HG03196 (cell line): ENCODE measurements around the gene TEF.
"Not testable (repeated sequence)": the region's sequence is repeated elsewhere in the genome, so short reads cannot be mapped to it uniquely, and the experiment has no call there.

ENCODE experiments used
- ATAC-seq: cut with Tn5 transposase; IDR thresholded peaks from one replicate; pipeline ENCODE4 v1.9.1; 2021; ENCODE audit not compliant: unreplicated experiment

Gene TEF

GRCh38 chr22:41380993-41381328, 781 bp upstream of the TEF start:
- ATAC-seq = peak; percentile 21

GRCh38 chr22:41382098-41382578, 396 bp downstream of the TEF start:
- peak; percentile 30 for ATAC-seq

- no peak for ATAC-seq
Measured at GRCh38 chr22:41382610-41383009, 868 bp downstream of the TEF start.

GRCh38 chr22:41383085-41383484, 1.3 kb downstream of the TEF start:
- ATAC-seq = no peak

- no peak for ATAC-seq
Measured at GRCh38 chr22:41384128-41384527, 2.4 kb downstream of the TEF start.

- ATAC-seq = no peak
Measured at GRCh38 chr22:41387341-41387740, 5.6 kb downstream of the TEF start.

- ATAC-seq = no peak
Measured at GRCh38 chr22:41394012-41394356, 12.2 kb downstream of the TEF start.

- no peak for ATAC-seq
Measured at GRCh38 chr22:41395531-41396240, 13.9 kb downstream of the TEF start.

GRCh38 chr22:41397143-41397811, 15.5 kb downstream of the TEF start:
- no peak for ATAC-seq

- no peak for ATAC-seq
Measured at GRCh38 chr22:41398921-41399320, 17.2 kb downstream of the TEF start.

- ATAC-seq = no peak
Measured at GRCh38 chr22:41401781-41402648, 20.3 kb downstream of the TEF start.

GRCh38 chr22:41402851-41403250, 21.1 kb downstream of the TEF start:
- not testable (repeated sequence) for ATAC-seq

- no peak for ATAC-seq
Measured at GRCh38 chr22:41403532-41404318, 22.0 kb downstream of the TEF start.

GRCh38 chr22:41405588-41405987, 23.8 kb downstream of the TEF start:
- no peak for ATAC-seq

GRCh38 chr22:41406410-41406809, 24.7 kb downstream of the TEF start:
- ATAC-seq = no peak

GRCh38 chr22:41407433-41407832, 25.7 kb downstream of the TEF start:
- ATAC-seq = no peak

GRCh38 chr22:41408665-41409064, 26.9 kb downstream of the TEF start:
- no peak for ATAC-seq

- no peak for ATAC-seq
Measured at GRCh38 chr22:41410311-41410751, 28.6 kb downstream of the TEF start.

GRCh38 chr22:41411021-41411851, 29.5 kb downstream of the TEF start:
- ATAC-seq = no peak

GRCh38 chr22:41415554-41415953, 33.8 kb downstream of the TEF start:
- ATAC-seq = no peak
